ENCODE data around the gene LYPD8. TPM values are rescaled to one million over a fixed set of nuclear protein-coding genes. Genes with fewer than 3 reads are reported as not detected.

Gene LYPD8
- total RNA-seq, 1 experiment from 2014 or later: not detected

DNA sequence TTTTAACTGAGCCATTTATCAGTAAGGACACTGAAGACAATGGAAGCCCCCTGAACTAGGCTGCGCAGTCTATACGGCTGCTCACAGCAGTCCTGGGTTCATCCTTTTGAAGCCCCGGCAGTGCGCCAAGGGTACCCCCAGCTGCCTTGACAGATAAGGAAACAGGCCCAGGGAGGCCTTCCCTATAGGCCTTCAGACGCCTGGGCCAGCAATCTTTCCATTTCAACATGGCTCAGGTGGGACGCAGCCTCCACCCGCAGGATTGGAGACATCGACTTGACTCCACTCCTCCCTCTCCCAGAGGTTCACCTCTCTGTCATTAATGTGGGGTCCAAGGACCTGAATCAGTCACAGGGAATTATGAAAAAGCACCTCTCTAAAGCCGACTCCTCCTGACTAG, 2.8 kb upstream of the LYPD8 start:
- ATAC-seq: no peak
- H4K20me1 ChIP-seq (ENCODE audit: low read length): no peaks in the 10 kb centered on the region
- H3K9ac ChIP-seq (ENCODE audit: low read length): no peak overlapping the region
- POLR2A ChIA-PET (ENCODE audit: unreplicated experiment): no interaction called here
- CTCF ChIA-PET: no interaction called here
- TF ChIP-seq EZH2phosphoT487 (IDR thresholded peaks at IDR 0.05; ENCODE audit: borderline replicate concordance, low read length) (no peak), EZH2 (IDR thresholded peaks at IDR 0.05; ENCODE audit: low read length, unreplicated experiment) (no peak)
- TF ChIP-seq, protein P1, sequence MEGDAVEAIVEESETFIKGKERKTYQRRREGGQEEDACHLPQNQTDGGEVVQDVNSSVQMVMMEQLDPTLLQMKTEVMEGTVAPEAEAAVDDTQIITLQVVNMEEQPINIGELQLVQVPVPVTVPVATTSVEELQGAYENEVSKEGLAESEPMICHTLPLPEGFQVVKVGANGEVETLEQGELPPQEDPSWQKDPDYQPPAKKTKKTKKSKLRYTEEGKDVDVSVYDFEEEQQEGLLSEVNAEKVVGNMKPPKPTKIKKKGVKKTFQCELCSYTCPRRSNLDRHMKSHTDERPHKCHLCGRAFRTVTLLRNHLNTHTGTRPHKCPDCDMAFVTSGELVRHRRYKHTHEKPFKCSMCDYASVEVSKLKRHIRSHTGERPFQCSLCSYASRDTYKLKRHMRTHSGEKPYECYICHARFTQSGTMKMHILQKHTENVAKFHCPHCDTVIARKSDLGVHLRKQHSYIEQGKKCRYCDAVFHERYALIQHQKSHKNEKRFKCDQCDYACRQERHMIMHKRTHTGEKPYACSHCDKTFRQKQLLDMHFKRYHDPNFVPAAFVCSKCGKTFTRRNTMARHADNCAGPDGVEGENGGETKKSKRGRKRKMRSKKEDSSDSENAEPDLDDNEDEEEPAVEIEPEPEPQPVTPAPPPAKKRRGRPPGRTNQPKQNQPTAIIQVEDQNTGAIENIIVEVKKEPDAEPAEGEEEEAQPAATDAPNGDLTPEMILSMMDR (conservative IDR thresholded peaks at IDR 0.05; ENCODE audit: low read depth, low read length): no peak
- H2AFZ ChIP-seq (ENCODE audit: low read length): no peak overlapping the region
- H3K27me3 ChIP-seq (ENCODE audit: low read length): no peaks in the 10 kb centered on the region
- no peak for DNase-seq
- no peaks in the 10 kb centered on the region for H3F3A ChIP-seq (ENCODE audit: low read length, unreplicated experiment)
- intact Hi-C loops (cut with micrococcal nuclease): no loop called here
- H3K36me3 ChIP-seq (ENCODE audit: low read depth, low read length): no peaks in the 10 kb centered on the region
- H3K9me3 ChIP-seq (ENCODE audit: low read length): peaks cover 4% of the 10 kb centered on the region; the same call in 1 of the 2 replicates
- H3K4me1 ChIP-seq (ENCODE audit: insufficient read depth, low read length): no peaks in the 10 kb centered on the region
- H3K9me2 ChIP-seq (replicated peaks; ENCODE audit: low read length): no peaks in the 10 kb centered on the region
- no peak overlapping the region for H3K4me3 ChIP-seq (ENCODE audit: low read length)
- no TSS peak for BruUV-seq (replicated peaks)
- H3K4me2 ChIP-seq (ENCODE audit: low read length): no peak overlapping the region
- no peaks in the 10 kb centered on the region for H3K79me2 ChIP-seq (ENCODE audit: low read length)
- H3K27ac ChIP-seq (ENCODE audit: low read length): no peak overlapping the region

DNA sequence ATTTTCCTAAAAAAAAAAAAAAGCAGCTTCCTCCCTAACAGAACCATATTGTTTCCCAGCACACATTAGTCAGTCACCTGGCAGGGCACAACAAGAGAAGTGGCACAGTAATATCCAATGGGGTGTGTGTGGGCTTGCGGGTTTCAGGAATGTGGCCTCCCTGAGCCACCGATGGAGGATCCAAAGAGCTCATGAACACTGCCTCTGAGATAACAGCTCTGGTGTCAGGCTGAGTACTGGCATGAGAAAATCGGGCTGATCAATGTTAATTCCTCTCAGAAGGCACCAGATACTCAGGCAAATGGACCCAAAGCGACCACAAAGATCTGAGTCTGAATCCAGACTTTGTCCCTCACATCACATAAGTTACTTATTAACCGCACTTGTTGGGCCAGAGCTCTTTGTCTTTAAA, 2.2 kb upstream of the LYPD8 start:
- DNase-seq (no peak), ATAC-seq (no peak)
- ChIA-PET CTCF (no interaction called here), POLR2A (ENCODE audit: unreplicated experiment) (no interaction called here)
- Histone ChIP-seq H4K20me1 (ENCODE audit: low read length) (no peaks in the 10 kb centered on the region), H3K4me2 (ENCODE audit: low read length) (no peak overlapping the region), H3K36me3 (ENCODE audit: low read depth, low read length) (no peaks in the 10 kb centered on the region), H3K79me2 (ENCODE audit: low read length) (no peaks in the 10 kb centered on the region), H3K4me3 (ENCODE audit: low read length) (no peak overlapping the region), H3K9me3 (ENCODE audit: low read length) (peaks cover 4% of the 10 kb centered on the region; the same call in 1 of the 2 replicates), H3K27ac (ENCODE audit: low read length) (no peak overlapping the region), H3F3A (ENCODE audit: low read length, unreplicated experiment) (no peaks in the 10 kb centered on the region), H3K27me3 (ENCODE audit: low read length) (no peaks in the 10 kb centered on the region), H3K9me2 (replicated peaks; ENCODE audit: low read length) (no peaks in the 10 kb centered on the region), H2AFZ (ENCODE audit: low read length) (no peak overlapping the region), H3K9ac (ENCODE audit: low read length) (no peak overlapping the region), H3K4me1 (ENCODE audit: insufficient read depth, low read length) (no peaks in the 10 kb centered on the region)
- intact Hi-C loops (cut with micrococcal nuclease): no loop called here
- BruUV-seq (replicated peaks): no TSS peak
- no peak for TF ChIP-seq EZH2 (IDR thresholded peaks at IDR 0.05; ENCODE audit: low read length, unreplicated experiment)
- TF ChIP-seq EZH2phosphoT487 (IDR thresholded peaks at IDR 0.05; ENCODE audit: borderline replicate concordance, low read length): no peak
- TF ChIP-seq, protein P1 (conservative IDR thresholded peaks at IDR 0.05; ENCODE audit: low read depth, low read length): no peak

DNA sequence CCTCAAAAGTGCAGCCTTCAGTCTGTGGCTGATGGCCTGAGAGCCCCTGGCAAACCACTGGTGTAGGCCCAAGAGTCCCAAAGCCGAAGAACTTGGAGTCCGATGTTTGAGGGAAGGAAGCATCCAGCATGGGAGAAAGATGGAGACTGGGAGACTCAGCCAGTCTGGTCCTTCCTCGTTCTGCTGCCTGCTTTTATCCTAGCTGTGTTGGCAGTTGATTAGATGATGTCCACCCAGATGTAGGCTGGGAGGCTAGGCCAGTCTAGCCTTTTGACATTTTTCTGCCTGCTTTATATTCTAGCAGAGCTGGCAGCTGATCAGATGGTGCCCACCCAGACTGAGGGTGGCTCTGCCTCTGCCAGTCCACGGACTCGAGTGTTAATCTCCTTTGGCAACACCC, 1.1 kb upstream of the LYPD8 start:
- intact Hi-C loops (cut with micrococcal nuclease): no loop called here

More for the DNA sequence above, 1.1 kb upstream of the LYPD8 start:
- H3K79me2 ChIP-seq (ENCODE audit: low read length): no peaks in the 10 kb centered on the region
- POLR2A ChIA-PET (ENCODE audit: unreplicated experiment): no interaction called here
- no peak overlapping the region for H3K27ac ChIP-seq (ENCODE audit: low read length)
- TF ChIP-seq, protein P1 (conservative IDR thresholded peaks at IDR 0.05; ENCODE audit: low read depth, low read length): no peak
- no peak for TF ChIP-seq EZH2 (IDR thresholded peaks at IDR 0.05; ENCODE audit: low read length, unreplicated experiment)
- no peaks in the 10 kb centered on the region for H3F3A ChIP-seq (ENCODE audit: low read length, unreplicated experiment)
- H3K9ac ChIP-seq (ENCODE audit: low read length): no peak overlapping the region
- DNase-seq (no peak), ATAC-seq (no peak)
- H3K9me2 ChIP-seq (replicated peaks; ENCODE audit: low read length): no peaks in the 10 kb centered on the region
- H3K4me2 ChIP-seq (ENCODE audit: low read length): no peak overlapping the region
- H3K9me3 ChIP-seq (ENCODE audit: low read length): peaks cover 4% of the 10 kb centered on the region; the same call in 1 of the 2 replicates
- H3K4me3 ChIP-seq (ENCODE audit: low read length): no peak overlapping the region
- no peaks in the 10 kb centered on the region for H3K27me3 ChIP-seq (ENCODE audit: low read length)
- H3K4me1 ChIP-seq (ENCODE audit: insufficient read depth, low read length): no peaks in the 10 kb centered on the region
- BruUV-seq (replicated peaks): no TSS peak
- CTCF ChIA-PET: no interaction called here
- H4K20me1 ChIP-seq (ENCODE audit: low read length): no peaks in the 10 kb centered on the region
- H3K36me3 ChIP-seq (ENCODE audit: low read depth, low read length): no peaks in the 10 kb centered on the region
- H2AFZ ChIP-seq (ENCODE audit: low read length): no peak overlapping the region

Measured in PC-3 (cell line).